ENCODE results near the gene CYYR1.

The CYYR1 gene

DNA sequence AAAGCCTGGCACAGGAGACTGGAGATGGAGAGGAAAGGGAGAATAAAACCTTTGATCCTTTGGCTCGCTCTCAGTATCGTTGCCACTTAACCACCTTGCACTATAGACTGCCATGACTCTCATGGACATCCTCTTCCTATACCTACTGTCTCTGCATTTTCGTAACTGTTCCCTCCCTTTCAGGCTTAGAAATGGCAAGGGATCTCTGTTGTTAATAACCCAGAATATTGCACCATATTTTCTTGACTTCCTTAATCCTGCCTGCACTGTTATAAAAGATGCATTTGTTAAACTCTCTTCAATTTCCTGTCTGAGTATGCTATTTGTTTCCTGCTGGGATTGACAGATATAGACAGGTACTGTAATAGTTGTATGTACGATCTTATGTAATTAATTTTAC, 38.6 kb downstream of the CYYR1 start:
- H3K36me3 ChIP-seq (ENCODE audit: control insufficient read depth in 2 of 2, insufficient read depth in 1 of 2, low read length in 2 of 2): no peaks in the 10 kb centered on the region
- ChIA-PET CTCF (no interaction called here), POLR2A (no interaction called here)
- H3K4me1 ChIP-seq (ENCODE audit: control insufficient read depth, insufficient read depth, low read length): no peaks in the 10 kb centered on the region
- H3K4me3 ChIP-seq (ENCODE audit: low read depth, low read length): no peak overlapping the region
- TF ChIP-seq INSM2 (tag by site-specific recombination; IDR thresholded peaks at IDR 0.05) (no peak), ZNF26 (tag by site-specific recombination; IDR thresholded peaks at IDR 0.05) (no peak), ZFP41 (tag by site-specific recombination; IDR thresholded peaks at IDR 0.05; ENCODE audit: borderline replicate concordance) (no peak), ZFP3 (tag by site-specific recombination; IDR thresholded peaks at IDR 0.05; ENCODE audit: low read depth) (no peak), ZNF658 (tag by site-specific recombination; IDR thresholded peaks at IDR 0.05) (no peak), ZNF677 (tag by site-specific recombination; IDR thresholded peaks at IDR 0.05) (no peak), ZBTB21 (tag by site-specific recombination; IDR thresholded peaks at IDR 0.05) (no peak), SCRT2 (tag by site-specific recombination; IDR thresholded peaks at IDR 0.05) (no peak), ZNF391 (tag by site-specific recombination; IDR thresholded peaks at IDR 0.05; ENCODE audit: borderline replicate concordance, low read depth) (no peak), ZIC2 (tag by site-specific recombination; IDR thresholded peaks at IDR 0.05) (no peak)
- TF ChIP-seq, protein P1, sequence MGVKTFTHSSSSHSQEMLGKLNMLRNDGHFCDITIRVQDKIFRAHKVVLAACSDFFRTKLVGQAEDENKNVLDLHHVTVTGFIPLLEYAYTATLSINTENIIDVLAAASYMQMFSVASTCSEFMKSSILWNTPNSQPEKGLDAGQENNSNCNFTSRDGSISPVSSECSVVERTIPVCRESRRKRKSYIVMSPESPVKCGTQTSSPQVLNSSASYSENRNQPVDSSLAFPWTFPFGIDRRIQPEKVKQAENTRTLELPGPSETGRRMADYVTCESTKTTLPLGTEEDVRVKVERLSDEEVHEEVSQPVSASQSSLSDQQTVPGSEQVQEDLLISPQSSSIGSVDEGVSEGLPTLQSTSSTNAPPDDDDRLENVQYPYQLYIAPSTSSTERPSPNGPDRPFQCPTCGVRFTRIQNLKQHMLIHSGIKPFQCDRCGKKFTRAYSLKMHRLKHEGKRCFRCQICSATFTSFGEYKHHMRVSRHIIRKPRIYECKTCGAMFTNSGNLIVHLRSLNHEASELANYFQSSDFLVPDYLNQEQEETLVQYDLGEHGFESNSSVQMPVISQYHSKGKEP (tag by site-specific recombination; IDR thresholded peaks at IDR 0.05): no peak
- TF ChIP-seq, protein P2, sequence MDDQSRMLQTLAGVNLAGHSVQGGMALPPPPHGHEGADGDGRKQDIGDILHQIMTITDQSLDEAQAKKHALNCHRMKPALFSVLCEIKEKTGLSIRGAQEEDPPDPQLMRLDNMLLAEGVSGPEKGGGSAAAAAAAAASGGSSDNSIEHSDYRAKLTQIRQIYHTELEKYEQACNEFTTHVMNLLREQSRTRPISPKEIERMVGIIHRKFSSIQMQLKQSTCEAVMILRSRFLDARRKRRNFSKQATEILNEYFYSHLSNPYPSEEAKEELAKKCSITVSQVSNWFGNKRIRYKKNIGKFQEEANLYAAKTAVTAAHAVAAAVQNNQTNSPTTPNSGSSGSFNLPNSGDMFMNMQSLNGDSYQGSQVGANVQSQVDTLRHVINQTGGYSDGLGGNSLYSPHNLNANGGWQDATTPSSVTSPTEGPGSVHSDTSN (CRISPR knock-in tag; IDR thresholded peaks at IDR 0.05): no peak
- TF ChIP-seq, protein P3, sequence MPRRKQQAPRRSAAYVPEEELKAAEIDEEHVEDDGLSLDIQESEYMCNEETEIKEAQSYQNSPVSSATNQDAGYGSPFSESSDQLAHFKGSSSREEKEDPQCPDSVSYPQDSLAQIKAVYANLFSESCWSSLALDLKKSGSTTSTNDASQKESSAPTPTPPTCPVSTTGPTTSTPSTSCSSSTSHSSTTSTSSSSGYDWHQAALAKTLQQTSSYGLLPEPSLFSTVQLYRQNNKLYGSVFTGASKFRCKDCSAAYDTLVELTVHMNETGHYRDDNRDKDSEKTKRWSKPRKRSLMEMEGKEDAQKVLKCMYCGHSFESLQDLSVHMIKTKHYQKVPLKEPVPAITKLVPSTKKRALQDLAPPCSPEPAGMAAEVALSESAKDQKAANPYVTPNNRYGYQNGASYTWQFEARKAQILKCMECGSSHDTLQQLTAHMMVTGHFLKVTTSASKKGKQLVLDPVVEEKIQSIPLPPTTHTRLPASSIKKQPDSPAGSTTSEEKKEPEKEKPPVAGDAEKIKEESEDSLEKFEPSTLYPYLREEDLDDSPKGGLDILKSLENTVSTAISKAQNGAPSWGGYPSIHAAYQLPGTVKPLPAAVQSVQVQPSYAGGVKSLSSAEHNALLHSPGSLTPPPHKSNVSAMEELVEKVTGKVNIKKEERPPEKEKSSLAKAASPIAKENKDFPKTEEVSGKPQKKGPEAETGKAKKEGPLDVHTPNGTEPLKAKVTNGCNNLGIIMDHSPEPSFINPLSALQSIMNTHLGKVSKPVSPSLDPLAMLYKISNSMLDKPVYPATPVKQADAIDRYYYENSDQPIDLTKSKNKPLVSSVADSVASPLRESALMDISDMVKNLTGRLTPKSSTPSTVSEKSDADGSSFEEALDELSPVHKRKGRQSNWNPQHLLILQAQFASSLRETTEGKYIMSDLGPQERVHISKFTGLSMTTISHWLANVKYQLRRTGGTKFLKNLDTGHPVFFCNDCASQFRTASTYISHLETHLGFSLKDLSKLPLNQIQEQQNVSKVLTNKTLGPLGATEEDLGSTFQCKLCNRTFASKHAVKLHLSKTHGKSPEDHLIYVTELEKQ (tag by site-specific recombination; IDR thresholded peaks at IDR 0.05; ENCODE audit: borderline replicate concordance): no peak
- TF ChIP-seq, protein P4, sequence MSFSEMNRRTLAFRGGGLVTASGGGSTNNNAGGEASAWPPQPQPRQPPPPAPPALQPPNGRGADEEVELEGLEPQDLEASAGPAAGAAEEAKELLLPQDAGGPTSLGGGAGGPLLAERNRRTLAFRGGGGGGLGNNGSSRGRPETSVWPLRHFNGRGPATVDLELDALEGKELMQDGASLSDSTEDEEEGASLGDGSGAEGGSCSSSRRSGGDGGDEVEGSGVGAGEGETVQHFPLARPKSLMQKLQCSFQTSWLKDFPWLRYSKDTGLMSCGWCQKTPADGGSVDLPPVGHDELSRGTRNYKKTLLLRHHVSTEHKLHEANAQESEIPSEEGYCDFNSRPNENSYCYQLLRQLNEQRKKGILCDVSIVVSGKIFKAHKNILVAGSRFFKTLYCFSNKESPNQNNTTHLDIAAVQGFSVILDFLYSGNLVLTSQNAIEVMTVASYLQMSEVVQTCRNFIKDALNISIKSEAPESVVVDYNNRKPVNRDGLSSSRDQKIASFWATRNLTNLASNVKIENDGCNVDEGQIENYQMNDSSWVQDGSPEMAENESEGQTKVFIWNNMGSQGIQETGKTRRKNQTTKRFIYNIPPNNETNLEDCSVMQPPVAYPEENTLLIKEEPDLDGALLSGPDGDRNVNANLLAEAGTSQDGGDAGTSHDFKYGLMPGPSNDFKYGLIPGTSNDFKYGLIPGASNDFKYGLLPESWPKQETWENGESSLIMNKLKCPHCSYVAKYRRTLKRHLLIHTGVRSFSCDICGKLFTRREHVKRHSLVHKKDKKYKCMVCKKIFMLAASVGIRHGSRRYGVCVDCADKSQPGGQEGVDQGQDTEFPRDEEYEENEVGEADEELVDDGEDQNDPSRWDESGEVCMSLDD (tag by site-specific recombination; IDR thresholded peaks at IDR 0.05): no peak
- TF ChIP-seq, protein P5, sequence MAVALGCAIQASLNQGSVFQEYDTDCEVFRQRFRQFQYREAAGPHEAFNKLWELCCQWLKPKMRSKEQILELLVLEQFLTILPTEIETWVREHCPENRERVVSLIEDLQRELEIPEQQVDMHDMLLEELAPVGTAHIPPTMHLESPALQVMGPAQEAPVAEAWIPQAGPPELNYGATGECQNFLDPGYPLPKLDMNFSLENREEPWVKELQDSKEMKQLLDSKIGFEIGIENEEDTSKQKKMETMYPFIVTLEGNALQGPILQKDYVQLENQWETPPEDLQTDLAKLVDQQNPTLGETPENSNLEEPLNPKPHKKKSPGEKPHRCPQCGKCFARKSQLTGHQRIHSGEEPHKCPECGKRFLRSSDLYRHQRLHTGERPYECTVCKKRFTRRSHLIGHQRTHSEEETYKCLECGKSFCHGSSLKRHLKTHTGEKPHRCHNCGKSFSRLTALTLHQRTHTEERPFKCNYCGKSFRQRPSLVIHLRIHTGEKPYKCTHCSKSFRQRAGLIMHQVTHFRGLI (tag by site-specific recombination; IDR thresholded peaks at IDR 0.05): no peak
- TF ChIP-seq, protein P6, sequence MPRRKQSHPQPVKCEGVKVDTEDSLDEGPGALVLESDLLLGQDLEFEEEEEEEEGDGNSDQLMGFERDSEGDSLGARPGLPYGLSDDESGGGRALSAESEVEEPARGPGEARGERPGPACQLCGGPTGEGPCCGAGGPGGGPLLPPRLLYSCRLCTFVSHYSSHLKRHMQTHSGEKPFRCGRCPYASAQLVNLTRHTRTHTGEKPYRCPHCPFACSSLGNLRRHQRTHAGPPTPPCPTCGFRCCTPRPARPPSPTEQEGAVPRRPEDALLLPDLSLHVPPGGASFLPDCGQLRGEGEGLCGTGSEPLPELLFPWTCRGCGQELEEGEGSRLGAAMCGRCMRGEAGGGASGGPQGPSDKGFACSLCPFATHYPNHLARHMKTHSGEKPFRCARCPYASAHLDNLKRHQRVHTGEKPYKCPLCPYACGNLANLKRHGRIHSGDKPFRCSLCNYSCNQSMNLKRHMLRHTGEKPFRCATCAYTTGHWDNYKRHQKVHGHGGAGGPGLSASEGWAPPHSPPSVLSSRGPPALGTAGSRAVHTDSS (tag by site-specific recombination; IDR thresholded peaks at IDR 0.05): no peak
- H3K9me3 ChIP-seq (ENCODE audit: control insufficient read depth, insufficient read depth, low read depth, low read length): no peaks in the 10 kb centered on the region
- no peak overlapping the region for H3K27ac ChIP-seq (ENCODE audit: extremely low read depth, low read depth, low read length)
